CD4-positive, alpha-beta T cell treated with Interleukin-17A for 4 hours (primary cell): Measurements from ENCODE around the gene SHH.

Source experiments
- DNase-seq: peaks from one replicate; pipeline ENCODE4 v3.0.0-alpha.2; 2020; ENCODE audit warnings: mixed read lengths

The SHH gene

GRCh38 chr7:155790666-155791065 lies 21.6 kb downstream of the SHH start:
- no peak for DNase-seq

- no peak for DNase-seq
Observed at GRCh38 chr7:155789001-155789725, 23.1 kb downstream of the SHH start.

GRCh38 chr7:155788616-155789000 lies 23.7 kb downstream of the SHH start:
- no peak for DNase-seq

- DNase-seq, result no peak
Observed at GRCh38 chr7:155787171-155787851, 25.0 kb downstream of the SHH start.

- DNase-seq, result no peak
Observed at GRCh38 chr7:155786491-155786890, 25.8 kb downstream of the SHH start.

GRCh38 chr7:155785536-155785935 lies 26.7 kb downstream of the SHH start:
- no peak for DNase-seq

- DNase-seq, result no peak
Observed at GRCh38 chr7:155782466-155782865, 29.8 kb downstream of the SHH start.

- DNase-seq, result no peak
Observed at GRCh38 chr7:155781433-155781832, 30.8 kb downstream of the SHH start.

GRCh38 chr7:155780884-155781283 lies 31.4 kb downstream of the SHH start:
- no peak for DNase-seq

GRCh38 chr7:155778349-155778748 lies 33.9 kb downstream of the SHH start:
- DNase-seq, result no peak

- no peak for DNase-seq
Observed at GRCh38 chr7:155776606-155777005, 35.7 kb downstream of the SHH start.

GRCh38 chr7:155775691-155776090 lies 36.6 kb downstream of the SHH start:
- DNase-seq, result no peak

GRCh38 chr7:155774947-155775346 lies 37.3 kb downstream of the SHH start:
- no peak for DNase-seq

- DNase-seq, result no peak
Observed at GRCh38 chr7:155773531-155773930, 38.7 kb downstream of the SHH start.

GRCh38 chr7:155770241-155770640 lies 42.0 kb downstream of the SHH start:
- DNase-seq, result no peak

- DNase-seq, result no peak
Observed at GRCh38 chr7:155769701-155770100, 42.6 kb downstream of the SHH start.

- no peak for DNase-seq
Observed at GRCh38 chr7:155766966-155767916, 45.0 kb downstream of the SHH start.

GRCh38 chr7:155766386-155766785 lies 45.9 kb downstream of the SHH start:
- DNase-seq, result no peak

GRCh38 chr7:155765458-155765857 lies 46.8 kb downstream of the SHH start:
- DNase-seq, result no peak

- peak; percentile 51 for DNase-seq
Observed at GRCh38 chr7:155764438-155764793, 47.8 kb downstream of the SHH start.

GRCh38 chr7:155763691-155764437 lies 48.4 kb downstream of the SHH start:
- peak; percentile 77 for DNase-seq

GRCh38 chr7:155763122-155763521 lies 49.1 kb downstream of the SHH start:
- no peak for DNase-seq

GRCh38 chr7:155762655-155763054 lies 49.6 kb downstream of the SHH start:
- no peak for DNase-seq
